HFFc6 (cell line): Measurements from ENCODE around the gene EMD. TPM values are rescaled to one million over a fixed set of nuclear protein-coding genes. Genes with fewer than 3 reads are reported as not detected.

Experiments
- DNase-seq: peaks from one replicate; pipeline ENCODE4 v3.0.0-alpha.2; 2018
- H3K27ac Mint-ChIP-seq: 2 replicates; pipeline ENCODE4 v1.8.0; 2020; ENCODE audit warnings: mild to moderate bottlenecking, mixed read lengths
- H3K27me3 Mint-ChIP-seq: 2 replicates; pipeline ENCODE4 v1.8.0; 2021; ENCODE audit warnings: mild to moderate bottlenecking, moderate library complexity, mixed read lengths; ENCODE audit not compliant: insufficient read depth
- H3K36me3 Mint-ChIP-seq: 2 replicates; pipeline ENCODE4 v1.8.0; 2021; ENCODE audit warnings: low read depth, mixed read lengths
- H3K4me1 Mint-ChIP-seq: 2 replicates; pipeline ENCODE4 v1.8.0; 2020; ENCODE audit warnings: low read depth, mixed read lengths
- H3K4me3 Mint-ChIP-seq: 2 replicates; pipeline ENCODE4 v1.8.0; 2020; ENCODE audit warnings: mild to moderate bottlenecking, moderate library complexity, mixed read lengths
- H3K9me3 Mint-ChIP-seq: 2 replicates; pipeline ENCODE4 v1.8.0; 2020; ENCODE audit warnings: mild to moderate bottlenecking, mixed read lengths
- CTCF ChIP-seq: fragments of 200-600 bp; sonication (generic); IDR thresholded peaks from 2 replicates; pipeline ENCODE4 v1.5.0; 2021; ENCODE audit warnings: antibody characterized with exemption, mild to moderate bottlenecking
- total RNA-seq, 6 experiments: library from RNA; stranded (reverse); fragmentation: NEBNext Ultra II Directional; extraction: Animal tissue kit (Norgen Biotek cat#: 25700); gene quantifications; 2 replicates in 1 of 6; 3 replicates in 5 of 6; pipeline ENCODE4 v1.2.3, GENCODE V29; 2021

The EMD gene
- total RNA-seq, 6 experiments from 2014 or later, result 84.8 to 119 (median 108) TPM

- Mint-ChIP-seq H3K27me3 (no peaks in the 10 kb centered on the region), H3K36me3 (peaks cover 5% of the 10 kb centered on the region), H3K4me1 (peaks cover 25% of the 10 kb centered on the region), H3K27ac (peak overlapping the region; percentile 63), H3K4me3 (peak overlapping the region; percentile 81), H3K9me3 (no peaks in the 10 kb centered on the region)
- TF ChIP-seq CTCF, result no peak
- DNase-seq, result no peak
Observed at GRCh38 chrX:154411981-154412340, 32.9 kb downstream of the EMD start.

GRCh38 chrX:154412468-154412867 is 33.4 kb downstream of the EMD start:
- H3K27ac Mint-ChIP-seq, result peak overlapping the region; percentile 63
- no peaks in the 10 kb centered on the region for H3K9me3 Mint-ChIP-seq
- H3K4me3 Mint-ChIP-seq, result peak overlapping the region; percentile 81
- TF ChIP-seq CTCF, result no peak
- DNase-seq, result no peak
- peaks cover 25% of the 10 kb centered on the region for H3K4me1 Mint-ChIP-seq
- peaks cover 5% of the 10 kb centered on the region for H3K36me3 Mint-ChIP-seq
- H3K27me3 Mint-ChIP-seq, result no peaks in the 10 kb centered on the region

- DNase-seq, result no peak
- H3K36me3 Mint-ChIP-seq, result peaks cover 5% of the 10 kb centered on the region
- H3K4me1 Mint-ChIP-seq, result peaks cover 23% of the 10 kb centered on the region
- no peak for TF ChIP-seq CTCF
- no peaks in the 10 kb centered on the region for H3K27me3 Mint-ChIP-seq
- peak overlapping the region; percentile 63 for H3K27ac Mint-ChIP-seq
- no peaks in the 10 kb centered on the region for H3K9me3 Mint-ChIP-seq
- no peak overlapping the region for H3K4me3 Mint-ChIP-seq
Observed at GRCh38 chrX:154413142-154413541, 34.0 kb downstream of the EMD start.

- no peaks in the 10 kb centered on the region; the same call in 1 of the 2 replicates for H3K36me3 Mint-ChIP-seq
- DNase-seq, result no peak
- no peak overlapping the region for H3K4me3 Mint-ChIP-seq
- peaks cover 6% of the 10 kb centered on the region; the same call in 1 of the 2 replicates for H3K4me1 Mint-ChIP-seq
- no peak overlapping the region for H3K27ac Mint-ChIP-seq
- TF ChIP-seq CTCF, result no peak
- H3K9me3 Mint-ChIP-seq, result no peaks in the 10 kb centered on the region
- no peaks in the 10 kb centered on the region for H3K27me3 Mint-ChIP-seq
Observed at GRCh38 chrX:154417157-154417556, 38.1 kb downstream of the EMD start.

- no peak for TF ChIP-seq CTCF
- Mint-ChIP-seq H3K4me3 (no peak overlapping the region), H3K27me3 (no peaks in the 10 kb centered on the region), H3K9me3 (no peaks in the 10 kb centered on the region), H3K36me3 (no peaks in the 10 kb centered on the region; the same call in 1 of the 2 replicates), H3K27ac (no peak overlapping the region), H3K4me1 (no peaks in the 10 kb centered on the region)
- no peak for DNase-seq
Observed at GRCh38 chrX:154419189-154419588, 40.1 kb downstream of the EMD start.
